ENCODE results near the gene LRIG1.

LRIG1 gene

DNA sequence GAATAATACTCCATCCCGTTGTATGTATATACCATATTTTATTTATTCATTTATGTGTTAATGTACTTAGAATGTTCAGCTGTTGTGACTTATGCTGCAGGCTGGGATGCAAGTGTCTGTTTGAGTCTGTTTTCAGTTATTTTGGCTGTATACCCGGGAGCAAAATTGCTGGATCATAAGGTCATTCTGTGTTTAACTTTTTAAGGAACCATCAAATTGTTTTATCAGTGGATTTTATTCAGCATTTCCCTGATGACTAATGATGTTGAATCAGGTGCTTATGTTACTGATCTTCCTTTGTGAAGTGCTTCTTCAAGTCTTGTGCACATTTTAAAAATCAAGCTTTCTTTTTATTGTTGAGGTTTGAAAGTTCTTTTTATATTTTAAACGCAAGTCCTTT lies 161.9 kb downstream of the LRIG1 start:
- DNase-seq, result no peak

GRCh38 chr3:66336333-66336766 lies 164.5 kb downstream of the LRIG1 start:
- no peak for DNase-seq

DNA sequence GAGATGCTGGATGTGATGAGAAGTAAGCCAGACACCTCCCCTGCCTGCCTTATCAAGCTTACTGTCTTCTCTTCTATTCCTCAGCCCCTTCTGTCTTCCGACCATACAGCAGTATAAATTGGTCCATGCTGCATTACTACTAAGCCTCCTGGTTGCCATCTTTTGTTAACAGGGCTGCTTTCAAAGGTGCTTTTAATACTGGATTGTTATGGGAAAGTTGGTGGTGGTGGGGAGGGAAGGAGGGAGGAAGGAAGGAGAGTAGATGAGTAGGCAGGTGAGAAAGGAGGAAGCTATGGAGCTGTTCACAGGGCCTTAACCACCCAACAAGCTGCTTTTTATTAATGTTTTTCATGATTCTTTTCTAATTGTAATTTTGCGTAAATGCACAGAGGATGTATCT lies 165.2 kb downstream of the LRIG1 start:
- DNase-seq, result no peak
